NCI-H146 treated with DMSO at 0.1 percent for 48 hours (cell line): ENCODE measurements around the gene SF3B4.
"Not testable (repeated sequence)": the region's sequence is repeated elsewhere in the genome, so short reads cannot be mapped to it uniquely, and the experiment has no call there.

Experiments used
- DNase-seq: peaks from one replicate; lab custom pipeline; 2025; ENCODE audit not compliant: unreplicated experiment; lab: John Stamatoyannopoulos, UW

SF3B4 gene, protein sequence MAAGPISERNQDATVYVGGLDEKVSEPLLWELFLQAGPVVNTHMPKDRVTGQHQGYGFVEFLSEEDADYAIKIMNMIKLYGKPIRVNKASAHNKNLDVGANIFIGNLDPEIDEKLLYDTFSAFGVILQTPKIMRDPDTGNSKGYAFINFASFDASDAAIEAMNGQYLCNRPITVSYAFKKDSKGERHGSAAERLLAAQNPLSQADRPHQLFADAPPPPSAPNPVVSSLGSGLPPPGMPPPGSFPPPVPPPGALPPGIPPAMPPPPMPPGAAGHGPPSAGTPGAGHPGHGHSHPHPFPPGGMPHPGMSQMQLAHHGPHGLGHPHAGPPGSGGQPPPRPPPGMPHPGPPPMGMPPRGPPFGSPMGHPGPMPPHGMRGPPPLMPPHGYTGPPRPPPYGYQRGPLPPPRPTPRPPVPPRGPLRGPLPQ

DNA sequence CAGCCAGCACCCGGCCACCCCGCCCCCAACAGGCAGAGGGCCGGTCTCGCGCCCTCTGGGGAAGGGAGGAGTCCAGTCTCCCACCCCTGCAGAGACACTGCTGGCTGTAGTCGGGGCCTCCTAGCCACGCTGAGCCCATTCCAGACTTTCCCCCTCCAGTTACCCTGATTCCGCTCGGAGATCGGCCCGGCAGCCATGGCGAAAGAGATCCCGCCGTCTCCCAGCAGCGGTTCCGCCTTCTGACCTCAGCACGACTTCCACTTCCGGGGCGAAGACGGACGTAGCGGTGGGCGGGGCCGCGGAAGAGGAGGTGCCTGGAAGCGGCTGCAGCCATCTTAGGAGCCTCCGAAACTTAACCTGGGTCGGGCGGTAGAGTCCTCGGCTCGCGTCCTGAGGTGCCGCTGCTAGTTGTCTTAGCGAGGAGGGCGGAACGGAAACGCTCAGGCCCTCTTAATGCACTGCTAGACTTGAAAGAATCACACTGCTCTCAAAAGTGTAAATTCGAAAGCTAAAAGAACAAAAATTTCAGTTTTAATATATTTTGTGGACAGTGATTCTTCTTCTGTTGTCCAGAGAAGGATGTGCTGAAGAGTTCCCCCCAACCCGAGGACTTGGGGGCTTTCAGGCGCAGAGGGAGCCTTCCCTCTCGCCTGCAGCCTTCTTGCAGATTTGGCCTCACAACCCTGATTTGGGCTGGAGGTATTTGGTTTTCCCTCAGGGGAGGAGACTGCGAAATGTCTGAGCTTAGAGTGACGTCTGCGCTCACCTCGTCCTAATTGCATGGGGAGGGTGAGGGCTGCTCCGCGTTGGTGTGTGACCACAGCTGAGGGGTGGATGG is at the start of gene SF3B4:
Gene SF3B4, minus strand, starts transcription at position 241 of the 838 bp plus-strand sequence. Its CDS starts 44 bp downstream, at position 197.
- DNase-seq: peak; percentile 88

DNA sequence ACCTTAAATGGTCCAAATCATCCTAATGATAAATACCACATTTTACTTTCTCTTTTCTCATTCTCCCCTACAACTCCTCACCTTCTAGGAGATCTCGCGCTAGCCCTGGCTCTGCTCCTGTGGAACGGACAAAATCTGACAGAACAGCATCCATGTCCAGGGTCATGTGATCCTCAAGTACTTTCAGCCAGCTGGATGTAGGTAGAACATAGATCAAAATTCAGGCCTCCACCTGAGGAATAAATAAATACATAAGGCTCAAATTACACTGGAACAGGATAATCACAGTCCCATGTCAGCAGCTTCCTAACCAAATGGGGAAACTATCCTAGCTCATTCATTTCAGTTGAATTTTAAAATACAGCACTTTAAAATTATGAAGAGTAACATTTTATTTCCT is 49.7 kb upstream of the SF3B4 start:
- peak; percentile 20 for DNase-seq

DNA sequence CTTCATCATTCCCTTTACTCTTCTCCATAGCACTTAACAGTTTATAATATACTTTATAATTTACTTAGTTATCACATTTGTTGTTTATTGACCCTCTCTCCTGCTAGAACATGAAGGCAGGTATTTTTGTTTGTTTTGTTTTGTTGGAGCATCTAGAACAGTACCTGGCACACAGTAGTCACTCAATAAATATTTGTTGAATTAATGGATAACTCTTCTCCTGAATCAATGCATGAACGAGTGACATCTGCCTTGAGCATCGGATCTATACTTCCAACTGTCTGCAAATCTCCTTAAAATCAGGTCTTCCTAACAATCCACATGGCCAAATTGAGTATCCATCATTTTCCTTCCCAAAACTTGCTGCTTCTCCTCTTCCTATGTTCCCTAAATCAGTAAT is 44.9 kb upstream of the SF3B4 start:
- no peak for DNase-seq

DNA sequence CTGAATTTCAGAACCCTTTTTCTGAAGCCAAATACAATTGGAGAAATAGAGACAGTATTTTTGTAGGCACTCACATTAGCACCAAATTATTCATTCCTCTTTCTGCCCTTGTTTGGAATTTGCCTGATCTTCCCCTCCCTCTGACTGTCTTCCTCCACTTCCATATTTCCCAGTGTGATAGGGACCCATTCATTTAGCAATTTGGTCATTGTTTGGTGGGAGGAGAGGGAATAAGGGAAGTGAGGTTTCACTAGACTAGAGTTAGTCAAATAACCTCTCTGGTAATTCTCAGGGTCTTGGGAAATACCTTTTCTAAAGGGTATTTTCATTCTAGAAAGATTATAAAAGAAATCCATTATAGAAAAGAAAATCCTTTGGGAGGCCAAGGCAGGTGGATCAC is 40.0 kb upstream of the SF3B4 start:
- DNase-seq: no peak

DNA sequence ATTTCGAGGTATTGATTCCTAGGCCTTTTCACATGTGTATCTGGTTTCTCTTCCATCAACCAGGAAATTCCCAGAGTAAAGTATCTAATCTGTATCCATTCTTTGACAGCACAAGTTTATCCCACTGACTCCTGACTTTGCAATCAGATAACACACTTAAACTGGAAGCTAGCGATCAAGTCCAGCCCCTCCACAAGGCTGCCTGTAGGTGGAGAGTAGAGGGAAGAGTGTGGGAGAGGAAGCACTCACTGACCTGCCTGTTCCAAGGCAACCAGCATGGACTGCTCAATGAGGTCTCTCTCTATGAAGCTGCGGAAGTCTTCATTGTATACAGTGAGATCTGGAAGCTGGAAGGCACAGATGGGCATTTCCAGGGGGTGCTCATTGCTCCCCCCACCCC is 39.4 kb upstream of the SF3B4 start:
- DNase-seq: no peak

DNA sequence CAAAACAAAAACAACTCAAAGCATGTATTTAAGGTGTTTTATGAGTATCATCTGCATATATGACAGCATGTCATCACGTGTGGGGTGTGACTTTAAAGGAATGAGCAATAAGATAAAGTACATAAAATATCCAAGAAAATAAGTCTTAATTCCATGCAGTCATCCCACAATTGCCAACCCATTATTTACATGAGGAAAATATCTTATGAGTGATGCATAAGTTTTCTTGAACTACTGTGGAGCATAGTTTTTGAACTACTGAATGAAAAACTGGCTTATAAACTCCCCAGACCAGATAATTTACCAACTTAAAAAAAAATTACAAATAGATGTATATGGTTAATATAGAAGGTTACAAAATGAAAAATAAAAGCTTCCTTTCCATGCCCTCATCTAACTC is 38.8 kb upstream of the SF3B4 start:
- no peak for DNase-seq

DNA sequence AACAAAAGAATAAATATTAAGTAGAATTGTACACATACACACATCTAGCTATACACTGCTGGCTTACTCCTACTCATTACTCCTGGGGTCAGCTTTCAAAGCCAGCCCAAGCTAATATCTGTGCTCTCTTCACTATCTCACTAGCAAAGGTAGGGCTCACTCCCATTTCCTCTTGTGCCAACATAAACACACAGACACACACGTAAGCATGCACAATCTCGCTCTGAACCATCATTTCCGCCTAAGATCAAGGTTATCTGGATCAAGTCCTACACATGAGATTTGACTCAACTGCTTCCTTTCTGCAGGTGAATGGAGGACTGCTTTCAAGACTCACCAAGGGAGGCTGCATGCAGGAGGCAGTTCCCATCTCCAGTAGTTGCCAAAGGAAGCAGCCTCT is 37.8 kb upstream of the SF3B4 start:
- DNase-seq: no peak

DNA sequence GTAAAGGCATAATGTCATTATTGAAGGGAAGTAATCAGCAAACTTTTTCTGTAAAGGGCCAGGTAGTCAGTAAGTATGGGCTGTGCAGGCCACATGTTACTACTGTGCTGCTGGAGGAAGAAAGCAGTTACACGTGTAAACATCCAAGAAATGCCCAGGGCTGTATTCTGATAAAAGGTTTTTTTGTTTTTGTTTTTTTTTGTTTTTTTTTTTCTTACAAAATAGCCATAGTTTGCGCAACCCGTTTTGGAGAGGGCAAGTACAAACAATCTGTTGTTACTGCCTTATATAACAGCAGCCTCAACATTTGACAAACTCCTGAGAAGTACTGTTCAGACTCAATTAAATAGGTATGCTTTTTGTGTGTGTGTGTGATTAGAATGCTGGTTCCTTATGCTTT is 35.8 kb upstream of the SF3B4 start:
- DNase-seq: no peak

DNA sequence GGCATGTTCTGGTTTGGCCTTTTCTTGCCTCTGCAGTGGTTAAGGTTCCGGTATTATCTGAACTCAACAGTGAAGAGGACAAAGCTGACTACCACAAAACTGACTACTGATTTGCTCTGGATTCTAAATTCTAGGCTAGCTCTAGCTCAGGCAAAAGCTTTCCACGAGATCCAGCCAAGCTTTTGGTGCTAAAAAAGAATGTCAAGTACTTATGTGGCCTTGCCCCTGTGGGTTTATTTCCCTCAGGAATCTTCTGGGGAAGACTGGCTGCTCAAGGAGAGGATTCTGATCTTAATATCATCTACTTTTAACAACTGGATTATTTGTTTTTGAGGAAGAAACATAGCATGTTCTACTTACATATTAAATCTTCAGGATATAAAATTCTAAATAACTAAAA is 35.1 kb upstream of the SF3B4 start:
- DNase-seq: no peak

DNA sequence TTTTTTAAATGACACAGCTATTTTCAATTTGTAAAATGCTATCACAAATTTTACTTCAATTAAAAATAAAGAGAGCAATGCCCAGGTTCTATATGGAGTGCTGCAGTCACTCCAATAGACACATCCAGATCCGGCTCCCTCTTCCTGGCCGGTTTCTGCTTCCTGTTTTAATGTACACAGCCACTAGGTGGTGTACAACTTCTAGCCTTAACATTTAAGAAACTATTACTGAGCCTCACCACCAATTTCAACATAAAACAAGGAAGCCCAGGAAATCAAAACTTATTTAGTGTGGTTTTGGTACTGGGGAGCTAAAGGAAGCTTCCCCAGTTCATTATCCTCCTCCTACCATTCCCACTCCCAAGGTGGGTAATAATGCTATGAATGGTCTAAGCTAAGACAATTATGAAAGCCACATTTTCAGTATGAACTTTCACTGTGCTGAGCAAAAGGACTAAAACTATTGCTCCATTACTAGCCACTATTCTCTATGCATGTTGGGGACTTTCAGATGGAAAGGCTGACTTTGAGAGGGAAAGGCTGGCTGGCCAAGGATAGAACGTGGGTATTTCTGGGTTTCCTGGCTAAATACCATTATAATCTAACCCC is 34.5 kb upstream of the SF3B4 start:
- DNase-seq: peak; percentile 61

DNA sequence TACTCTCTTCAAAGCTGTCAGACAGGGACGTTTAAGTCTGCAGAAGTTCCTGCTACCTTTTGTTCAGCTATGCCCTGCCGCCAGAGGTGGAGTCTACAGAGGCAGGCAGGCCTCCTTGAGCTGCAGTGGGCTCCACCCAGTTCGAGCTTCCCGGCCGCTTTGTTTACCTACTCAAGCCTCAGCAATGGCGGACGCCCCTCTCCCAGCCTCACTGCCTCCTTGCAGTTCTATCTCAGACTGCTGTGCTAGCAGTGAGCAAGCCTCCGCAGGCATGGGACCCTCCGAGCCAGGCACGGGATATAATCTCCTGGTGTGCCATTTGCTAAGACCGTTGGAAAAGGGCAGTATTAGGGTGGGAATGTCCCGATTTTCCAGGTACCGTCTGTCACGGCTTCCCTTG is 29.9 kb upstream of the SF3B4 start:
- DNase-seq: not testable (repeated sequence)

DNA sequence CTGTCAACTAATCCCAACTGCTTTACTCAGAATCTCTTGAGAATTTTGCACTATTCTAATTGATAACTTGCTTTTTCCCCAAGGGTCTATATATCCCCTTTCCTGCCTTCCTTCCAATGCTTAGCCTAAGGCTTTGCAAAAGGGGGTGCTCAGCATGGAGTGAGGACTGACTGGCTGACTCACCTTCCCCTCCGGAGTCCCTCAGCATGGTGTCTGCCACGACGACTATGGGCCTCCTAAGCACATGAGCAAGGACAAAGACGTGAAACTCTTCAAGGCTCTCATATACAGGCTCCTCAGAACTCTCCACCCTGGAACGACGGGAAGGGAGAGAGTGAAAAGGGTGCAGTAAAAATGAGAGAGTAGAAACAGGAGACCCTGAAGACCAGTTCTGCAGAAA is 22.3 kb upstream of the SF3B4 start:
- DNase-seq: no peak

DNA sequence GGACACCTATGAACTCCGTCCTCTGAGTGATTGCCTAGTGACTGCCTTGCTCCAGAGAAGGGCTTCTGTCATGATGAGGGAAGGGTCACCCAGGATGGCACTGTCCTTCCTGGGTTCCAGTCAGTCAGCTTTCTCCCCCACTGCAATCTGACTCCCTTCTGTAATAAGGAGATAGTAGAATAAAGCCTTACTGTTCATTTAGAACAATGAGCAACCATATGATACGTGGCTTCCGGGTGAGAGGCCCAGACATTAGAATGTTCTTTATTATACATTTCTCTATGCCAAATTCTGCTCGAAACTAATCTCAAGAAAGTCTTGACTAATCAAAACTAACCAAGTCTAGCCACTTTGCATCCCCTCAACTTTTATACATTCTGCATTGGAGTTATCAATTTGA is 17.6 kb upstream of the SF3B4 start:
- no peak for DNase-seq

DNA sequence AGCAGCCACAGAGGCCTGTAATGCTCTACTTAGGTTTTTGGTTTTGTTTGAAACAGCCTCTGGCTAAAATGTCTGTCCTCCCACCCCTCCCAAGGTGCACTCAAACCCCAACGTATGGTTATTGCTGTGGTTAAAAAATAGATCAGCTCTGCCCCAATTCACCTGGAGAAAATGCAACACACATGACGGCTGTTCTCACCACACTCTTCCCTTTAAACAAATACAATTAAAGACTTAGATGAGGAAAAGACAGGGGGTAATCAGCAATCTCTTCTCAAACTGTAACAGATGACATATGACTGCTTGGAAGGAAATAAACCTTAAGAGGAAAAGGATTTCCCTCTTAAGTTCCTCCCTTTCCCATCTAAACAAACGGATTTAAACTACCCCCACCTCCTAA is 15.3 kb upstream of the SF3B4 start:
- DNase-seq: no peak

DNA sequence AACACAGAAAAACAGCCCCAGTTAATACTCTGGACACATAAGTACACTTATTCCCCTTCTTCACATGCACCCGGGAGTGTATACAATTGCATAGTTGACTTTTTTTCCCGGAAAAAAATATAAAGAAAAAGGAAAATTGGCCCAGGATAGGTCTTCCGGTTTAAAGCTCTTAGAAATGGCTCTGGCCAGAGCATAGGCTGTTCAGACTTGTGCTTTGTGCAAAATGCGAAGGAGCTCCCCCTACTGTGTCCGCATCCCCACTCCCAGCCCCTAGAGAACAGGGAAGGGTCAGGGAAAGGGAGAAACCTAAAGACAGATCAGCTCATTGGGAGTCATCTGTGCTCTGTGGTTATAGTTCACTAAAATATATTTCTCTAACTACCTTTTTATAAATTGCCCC is 14.6 kb upstream of the SF3B4 start:
- DNase-seq: no peak

DNA sequence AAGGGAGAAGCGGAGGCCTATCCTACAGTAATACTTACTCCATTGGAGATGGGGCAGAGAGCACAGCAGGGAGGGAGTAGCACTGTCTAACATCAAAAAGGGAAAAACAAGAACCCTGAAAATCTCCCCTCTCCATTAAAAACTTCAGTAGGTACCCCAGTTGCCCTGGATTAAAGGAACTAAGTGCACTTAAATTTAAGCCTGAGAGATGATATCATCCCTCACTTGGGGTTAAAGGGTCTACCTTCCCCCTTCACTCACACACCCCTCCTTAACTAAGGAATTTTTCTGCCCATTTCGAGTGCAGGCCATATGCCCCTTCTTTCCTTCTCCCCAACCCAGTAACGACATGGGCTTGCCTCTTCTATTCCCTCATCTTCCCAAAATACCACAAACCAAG is 12.8 kb upstream of the SF3B4 start:
- DNase-seq: no peak

DNA sequence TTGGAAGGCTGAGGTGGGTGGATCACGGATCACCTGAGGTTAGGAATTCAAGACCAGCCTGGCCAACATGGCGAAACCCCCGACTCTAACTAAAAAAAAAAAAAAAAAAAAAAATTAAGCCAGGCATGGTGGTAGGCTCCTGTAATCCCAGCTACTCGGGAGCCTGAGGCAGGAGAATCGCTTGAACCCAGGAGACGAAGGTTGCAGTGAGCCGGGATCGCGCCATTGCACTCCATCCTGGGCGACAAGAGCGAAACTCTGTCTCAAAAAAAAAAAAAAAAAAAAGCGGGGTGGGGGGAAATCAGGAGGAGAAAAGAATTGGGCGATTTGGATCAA is 11.0 kb upstream of the SF3B4 start:
- DNase-seq: not testable (repeated sequence)

DNA sequence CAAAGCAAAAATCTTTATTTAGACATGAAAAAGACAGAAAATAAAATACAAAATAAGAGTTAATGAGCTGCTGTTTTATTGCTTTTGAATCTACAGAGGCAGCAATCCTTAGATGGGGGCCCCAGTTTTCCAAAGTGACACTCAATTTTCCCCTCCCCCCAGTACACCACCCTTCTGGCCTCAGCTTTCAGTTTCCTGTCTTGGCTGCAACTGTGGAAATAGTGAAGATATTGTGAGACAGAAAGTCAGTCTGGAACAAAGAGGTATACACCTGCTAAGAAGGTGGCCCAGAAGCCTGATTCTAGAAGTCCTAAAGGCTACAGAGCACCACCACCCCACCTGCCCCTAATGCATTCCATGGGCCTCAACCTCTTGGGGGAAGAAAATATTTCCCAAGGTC is 10.2 kb upstream of the SF3B4 start:
- no peak for DNase-seq

DNA sequence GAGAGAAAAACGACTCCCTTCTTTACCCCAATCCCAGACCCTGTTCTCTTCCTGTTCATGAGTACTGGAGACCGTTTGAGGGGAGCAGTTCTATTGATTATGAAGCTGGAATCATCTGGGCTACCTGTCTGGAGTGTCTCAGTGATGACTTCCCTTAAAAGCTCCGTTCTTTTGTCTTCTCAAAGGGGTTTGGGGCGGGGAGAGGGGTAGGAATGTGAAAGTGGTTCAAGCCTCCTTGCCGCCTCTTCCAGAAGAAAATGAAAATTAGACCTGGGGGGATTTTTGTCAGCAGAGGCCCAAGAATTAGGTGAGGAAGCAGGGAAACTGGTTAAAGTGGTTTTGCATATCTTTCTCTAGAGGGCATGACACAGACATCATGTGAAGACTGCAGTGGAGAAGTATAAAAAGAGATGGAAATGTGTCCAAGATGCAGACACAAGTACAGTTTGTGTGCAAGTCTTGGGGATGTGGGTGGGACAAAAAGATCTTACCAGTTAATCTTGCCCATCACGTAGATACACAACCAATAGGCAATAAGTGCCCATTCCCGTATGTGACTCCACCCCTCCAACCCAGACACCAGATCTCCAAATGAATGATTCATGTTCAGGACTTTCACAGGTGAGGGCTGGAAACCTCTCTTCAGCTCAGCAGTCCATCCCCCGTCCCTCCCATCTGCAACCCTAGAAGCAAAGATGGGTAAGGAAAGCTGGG is 9.5 kb upstream of the SF3B4 start:
- no peak for DNase-seq

DNA sequence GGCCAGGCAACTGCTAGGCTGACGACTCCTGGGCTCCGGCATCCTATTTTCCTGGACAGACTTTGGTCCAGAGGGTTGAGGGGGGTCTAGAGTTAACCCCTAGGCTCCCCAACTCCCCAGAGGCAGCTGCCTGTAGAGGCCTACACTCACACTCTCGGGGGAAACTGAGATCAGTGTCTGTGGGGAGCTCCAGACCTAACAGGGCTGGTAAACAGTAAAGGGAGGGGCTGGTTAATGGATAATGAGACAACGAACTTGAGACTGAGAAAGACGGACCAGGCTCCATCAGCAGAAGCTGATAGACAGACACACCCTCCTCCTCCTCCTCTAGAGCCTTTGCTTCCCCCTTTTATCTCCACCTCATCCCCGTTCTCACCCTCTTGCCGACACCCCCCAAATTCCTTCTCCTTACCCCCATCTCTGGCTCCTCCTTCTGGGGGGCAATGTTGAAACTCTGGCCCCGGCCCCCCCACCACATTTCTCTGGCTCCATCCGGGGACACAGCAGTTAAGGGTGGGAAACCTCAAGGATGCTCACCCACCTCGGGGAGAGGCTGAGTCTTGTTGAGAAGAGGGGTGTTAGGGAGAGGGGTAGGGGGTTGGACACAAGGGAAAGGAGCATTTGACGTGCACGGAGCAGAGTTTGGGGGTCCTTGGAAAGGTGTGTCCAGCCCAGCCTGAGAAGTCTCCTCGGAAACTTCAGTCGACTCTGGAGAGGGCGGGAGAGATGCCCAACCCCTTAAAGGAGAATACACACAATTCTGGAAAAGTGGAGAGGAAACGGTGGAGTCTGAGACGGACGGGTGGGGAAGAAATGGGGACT is 8.8 kb upstream of the SF3B4 start, which contains the start of gene MTMR11:
Gene MTMR11, minus strand, starts transcription at position 710 of the 822 bp plus-strand sequence. Its CDS starts 232 bp downstream, at position 478.
- no peak for DNase-seq
